H9 (cell line): ENCODE measurements around the gene MAP2K1. TPM values are rescaled to one million over a fixed set of nuclear protein-coding genes. Genes with fewer than 3 reads are reported as not detected.

Experiments
- DNase-seq: peaks from one replicate; pipeline ENCODE4 v3.0.0-alpha.2; 2017
- H2AFZ ChIP-seq: one replicate; pipeline ENCODE4 v1.6.1; 2013; ENCODE audit warnings: mild to moderate bottlenecking, low read length, control low read depth, moderate library complexity
- H2AK5ac ChIP-seq: 2 replicates; pipeline ENCODE4 v1.6.1; 2013; ENCODE audit warnings: low read length, control low read depth, mixed read lengths; ENCODE audit not compliant: insufficient read length
- H2BK120ac ChIP-seq: one replicate; pipeline ENCODE4 v1.6.1; 2013; ENCODE audit warnings: low read depth, mild to moderate bottlenecking, low read length, control low read depth, inconsistent platforms; ENCODE audit not compliant: poor library complexity, severe bottlenecking
- H2BK12ac ChIP-seq: 2 replicates; pipeline ENCODE4 v1.6.1; 2013; ENCODE audit warnings: low read length, control low read depth, mixed read lengths, low read depth; ENCODE audit not compliant: insufficient read length
- H2BK15ac ChIP-seq: 2 replicates; pipeline ENCODE4 v1.6.1; 2013; ENCODE audit warnings: low read depth, low read length, control low read depth
- H2BK20ac ChIP-seq: one replicate; pipeline ENCODE4 v1.6.1; 2013; ENCODE audit warnings: low read depth, mild to moderate bottlenecking, low read length, control low read depth, inconsistent platforms; ENCODE audit not compliant: poor library complexity, severe bottlenecking
- H2BK5ac ChIP-seq: 2 replicates; pipeline ENCODE4 v1.6.1; 2013; ENCODE audit warnings: low read length, control low read depth, mixed read lengths; ENCODE audit not compliant: insufficient read length
- H3K14ac ChIP-seq: 2 replicates; pipeline ENCODE4 v1.6.1; 2013; ENCODE audit warnings: low read length, control low read depth; ENCODE audit not compliant: insufficient read depth
- H3K18ac ChIP-seq: 2 replicates; pipeline ENCODE4 v1.6.1; 2013; ENCODE audit warnings: low read depth, mild to moderate bottlenecking, mixed read lengths, low read length, control low read depth; ENCODE audit not compliant: insufficient read length
- H3K23ac ChIP-seq: 2 replicates; pipeline ENCODE4 v1.6.1; 2013; ENCODE audit warnings: low read length, control low read depth, mixed read lengths, low read depth; ENCODE audit not compliant: insufficient read length
- H3K23me2 ChIP-seq: 2 replicates; pipeline ENCODE4 v1.6.1; 2013; ENCODE audit warnings: low read depth, mild to moderate bottlenecking, mixed read lengths, low read length, control low read depth; ENCODE audit not compliant: insufficient read length, poor library complexity, severe bottlenecking
- H3K27ac ChIP-seq: 2 replicates; pipeline ENCODE4 v1.5.1; 2013; ENCODE audit warnings: low read length, control low read depth, mixed read lengths, low read depth; ENCODE audit not compliant: insufficient read length
- H3K27me3 ChIP-seq: 2 replicates; pipeline ENCODE4 v1.6.1; 2013; ENCODE audit warnings: low read length, control low read depth, inconsistent platforms; ENCODE audit not compliant: insufficient read depth
- H3K4ac ChIP-seq: 2 replicates; pipeline ENCODE4 v1.6.1; 2013; ENCODE audit warnings: low read depth, mild to moderate bottlenecking, control low read depth, inconsistent platforms, low read length, moderate library complexity
- H3K4me1 ChIP-seq: 2 replicates; pipeline ENCODE4 v1.6.1; 2013; ENCODE audit warnings: low read length, control low read depth, inconsistent platforms; ENCODE audit not compliant: insufficient read depth
- H3K4me2 ChIP-seq: 2 replicates; pipeline ENCODE4 v1.6.1; 2013; ENCODE audit warnings: low read length, control low read depth, mixed read lengths; ENCODE audit not compliant: insufficient read length, insufficient read depth
- H3K56ac ChIP-seq: 2 replicates; pipeline ENCODE4 v1.6.1; 2013; ENCODE audit warnings: low read depth, mild to moderate bottlenecking, mixed read lengths, low read length, control low read depth; ENCODE audit not compliant: insufficient read length
- H3K79me1 ChIP-seq: 2 replicates; pipeline ENCODE4 v1.6.1; 2013; ENCODE audit warnings: low read depth, mild to moderate bottlenecking, moderate library complexity, low read length, control low read depth, inconsistent platforms; ENCODE audit not compliant: insufficient read depth, poor library complexity, severe bottlenecking
- H3K79me2 ChIP-seq: 2 replicates; pipeline ENCODE4 v1.6.1; 2013; ENCODE audit warnings: low read length, control low read depth, inconsistent platforms; ENCODE audit not compliant: insufficient read depth
- H3K9ac ChIP-seq: 2 replicates; pipeline ENCODE4 v1.6.1; 2013; ENCODE audit warnings: low read length, control low read depth, mixed read lengths; ENCODE audit not compliant: insufficient read length; ENCODE audit errors: extremely low read depth
- H3K9me3 ChIP-seq: one replicate; pipeline ENCODE4 v1.6.1; 2013; ENCODE audit warnings: low read depth, low read length, inconsistent platforms; ENCODE audit not compliant: control insufficient read depth
- H3T11ph ChIP-seq: one replicate; pipeline ENCODE4 v1.6.1; 2013; ENCODE audit warnings: mild to moderate bottlenecking, low read length, control low read depth, inconsistent platforms
- H4K20me1 ChIP-seq: one replicate; pipeline ENCODE4 v1.6.1; 2013; ENCODE audit not compliant: control insufficient read depth, insufficient read length, insufficient read depth
- H4K5ac ChIP-seq: 2 replicates; pipeline ENCODE4 v1.6.1; 2013; ENCODE audit warnings: low read depth, mild to moderate bottlenecking, mixed read lengths, low read length, control low read depth; ENCODE audit not compliant: insufficient read length
- H4K8ac ChIP-seq: replicated peaks from 2 replicates; pipeline ENCODE4 v1.6.1; 2013; ENCODE audit warnings: low read length, control low read depth, mixed read lengths, low read depth; ENCODE audit not compliant: insufficient read length
- H4K91ac ChIP-seq: 2 replicates; pipeline ENCODE4 v1.6.1; 2013; ENCODE audit warnings: low read depth, mild to moderate bottlenecking, moderate library complexity, mixed read lengths, low read length, control low read depth; ENCODE audit not compliant: insufficient read length
- H3K27ac Mint-ChIP-seq, 3 experiments: 2 replicates in 2 of 3; 3 replicates in 1 of 3; pipeline ENCODE4 v1.8.0; 2020 to 2021; ENCODE audit warnings: mixed read lengths in 3 of 3, mild to moderate bottlenecking in 1 of 3, moderate library complexity in 1 of 3
- H3K27me3 Mint-ChIP-seq: 2 replicates; pipeline ENCODE4 v1.8.0; 2021; ENCODE audit warnings: low read depth, mild to moderate bottlenecking, moderate library complexity, mixed read lengths
- H3K36me3 Mint-ChIP-seq, 3 experiments: 2 replicates in 2 of 3; 3 replicates in 1 of 3; pipeline ENCODE4 v1.8.0; 2020 to 2021; ENCODE audit warnings: low read depth in 3 of 3, mixed read lengths in 3 of 3; ENCODE audit not compliant: insufficient read depth in 1 of 3
- H3K4me1 Mint-ChIP-seq, 2 experiments: 2 replicates each; pipeline ENCODE4 v1.8.0; 2020; ENCODE audit warnings: mixed read lengths in 2 of 2
- H3K4me3 Mint-ChIP-seq, 2 experiments: 2 replicates in 1 of 2; 3 replicates in 1 of 2; pipeline ENCODE4 v1.8.0; 2020 to 2021; ENCODE audit warnings: mild to moderate bottlenecking in 2 of 2, mixed read lengths in 2 of 2, moderate library complexity in 1 of 2
- H3K9me3 Mint-ChIP-seq, 2 experiments: 2 replicates in 1 of 2; 3 replicates in 1 of 2; pipeline ENCODE4 v1.8.0; 2020; ENCODE audit warnings: mild to moderate bottlenecking in 2 of 2, mixed read lengths in 2 of 2, moderate library complexity in 1 of 2
- CTCF ChIP-seq: fragments of 200-600 bp; sonication (generic); conservative IDR thresholded peaks from 3 replicates; pipeline ENCODE4 v1.8.0; 2021; ENCODE audit warnings: antibody characterized with exemption, mild to moderate bottlenecking
- WGBS: extraction: QIAGEN DNeasy Blood & Tissue Kit; methylation state at CpG from one replicate; pipeline ENCODE4 v1.1.7; 2013; ENCODE audit warnings: missing lambda C conversion rate, low lambda C conversion rate, mixed read lengths; ENCODE audit not compliant: insufficient read length; ENCODE audit errors: extremely low coverage; 5-methylcytosine and 5-hydroxymethylcytosine counted together
- total RNA-seq: library from RNA; stranded (reverse); gene quantifications from 2 replicates; pipeline ENCODE4 v1.2.1, GENCODE V29; 2021

Gene MAP2K1
- total RNA-seq, 1 experiment from 2014 or later = 50.8 TPM

DNA sequence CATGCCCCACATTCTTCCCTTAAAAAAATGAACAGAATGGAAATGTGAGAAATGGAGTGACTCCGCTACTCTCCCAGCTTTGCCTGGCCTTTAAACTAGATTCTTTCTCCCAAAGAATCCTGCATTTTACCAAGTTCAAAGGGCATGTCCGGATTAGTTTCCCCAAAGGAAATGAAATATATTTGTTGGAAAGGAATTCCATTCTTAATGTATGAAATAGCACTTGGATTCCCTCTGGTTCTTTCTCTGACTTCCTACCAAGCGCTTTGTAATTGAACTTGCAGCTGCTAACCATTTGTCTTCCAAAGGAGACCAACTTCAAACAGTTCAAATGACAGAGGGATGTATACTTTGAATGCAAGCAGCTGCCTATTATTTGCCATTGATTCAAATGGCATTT, 18.9 kb downstream of the MAP2K1 start:
- Histone ChIP-seq H3K9ac (no peak overlapping the region), H2BK20ac (no peak overlapping the region), H3K14ac (no peak overlapping the region), H3K23me2 (no peaks in the 10 kb centered on the region), H3K27me3 (no peaks in the 10 kb centered on the region), H2AFZ (no peak overlapping the region), H3K4ac (no peak overlapping the region), H3K79me1 (no peaks in the 10 kb centered on the region), H3K23ac (no peak overlapping the region), H3K4me1 (peaks cover 20% of the 10 kb centered on the region; the same call in 1 of the 2 replicates), H3T11ph (no peak overlapping the region), H3K18ac (no peak overlapping the region), H4K91ac (no peak overlapping the region), H4K8ac (no peak overlapping the region), H2BK15ac (no peak overlapping the region), H2BK5ac (no peak overlapping the region), H3K9me3 (no peaks in the 10 kb centered on the region), H3K79me2 (peaks cover 15% of the 10 kb centered on the region; the same call in 1 of the 2 replicates), H3K56ac (no peak overlapping the region), H2BK12ac (no peak overlapping the region), H3K4me2 (no peak overlapping the region), H2AK5ac (no peak overlapping the region), H3K27ac (peak overlapping the region; percentile 37), H2BK120ac (no peak overlapping the region), H4K5ac (no peak overlapping the region), H4K20me1 (no peaks in the 10 kb centered on the region)
- no peak overlapping the region for H3K27ac Mint-ChIP-seq
- no peak for TF ChIP-seq CTCF
- H3K4me1 Mint-ChIP-seq = peaks cover 67 to 83% of the 10 kb centered on the region in 2 experiments
- H3K36me3 Mint-ChIP-seq = peaks cover 0 to 4% (median 2%) of the 10 kb centered on the region in 3 experiments; a peak in 3 of 7 replicates
- H3K27me3 Mint-ChIP-seq = no peaks in the 10 kb centered on the region
- no CpG with 5 or more reads among the region's 3 CpGs for WGBS
- H3K4me3 Mint-ChIP-seq = no peak overlapping the region
- H3K9me3 Mint-ChIP-seq = no peaks in the 10 kb centered on the region
- DNase-seq = no peak
